HepG2 (cell line): ENCODE data around the gene PDZD7. TPM values are rescaled to one million over a fixed set of nuclear protein-coding genes. Genes with fewer than 3 reads are reported as not detected.
A peak's percentile ranks its signal among the peaks of the same experiment; 100 is the strongest.

Source experiments
- HNRNPK ChIP-seq: fragments of 200-400 bp; formaldehyde crosslinking; IDR thresholded peaks from 2 replicates; pipeline ENCODE4 v1.6.1; 2018; ENCODE audit warnings: low read length, low read depth, moderate library complexity, mild to moderate bottlenecking; ENCODE audit not compliant: poor library complexity, severe bottlenecking
- NPAS2 ChIP-seq: sonication (generic); formaldehyde crosslinking; IDR thresholded peaks from 2 replicates; pipeline ENCODE4 v1.8.0; 2022; ENCODE audit warnings: mild to moderate bottlenecking, missing genetic modification reagents, borderline replicate concordance
- RBFOX2 ChIP-seq: fragments of 200-400 bp; formaldehyde crosslinking; IDR thresholded peaks from 2 replicates; pipeline ENCODE4 v1.6.1; 2017; ENCODE audit warnings: low read depth, mild to moderate bottlenecking, low read length
- SUZ12 ChIP-seq: fragments of 150-350 bp; IDR thresholded peaks from 2 replicates; pipeline ENCODE4 v1.6.1; 2014; ENCODE audit warnings: low read depth, low read length
- TGIF2 ChIP-seq: IDR thresholded peaks from 2 replicates; pipeline ENCODE4 v1.6.1; 2016; ENCODE audit warnings: control low read depth, missing compliant biosample characterization
- ZNF329 ChIP-seq: sonication (generic); formaldehyde crosslinking; IDR thresholded peaks from 2 replicates; pipeline ENCODE4 v1.9.0; 2021; ENCODE audit warnings: low read depth, mild to moderate bottlenecking, missing genetic modification reagents
- ZNF446 ChIP-seq: sonication (generic); formaldehyde crosslinking; IDR thresholded peaks from 2 replicates; pipeline ENCODE4 v1.5.0; 2020; ENCODE audit warnings: mild to moderate bottlenecking, missing genetic modification reagents
- ZNF792 ChIP-seq: IDR thresholded peaks from 2 replicates; pipeline ENCODE4 v1.6.1; 2016
- polyA plus RNA-seq, 8 experiments: library from polyadenylated mRNA; depleted of rRNA in 3 of 8; stranded (reverse) in 7 of 8; unstranded in 1 of 8; fragments of >200 nt; fragmentation: Illumina TruSeq in 4 of 8; extraction: Trizol in 4 of 8; gene quantifications; 2 replicates each; pipeline versions ENCODE4 v1.2.1 to v1.2.3, GENCODE V29; 2011 to 2016; ENCODE audit warnings: low read depth in 4 of 8, missing spikeins in 1 of 8, mixed read lengths in 1 of 8; ENCODE audit not compliant: insufficient read depth in 1 of 8
- total RNA-seq, 5 experiments: library from RNA; depleted of rRNA; stranded (reverse); fragments of >200 nt; fragmentation: Illumina TruSeq; extraction: Trizol; gene quantifications; 2 replicates each; pipeline ENCODE4 v1.2.3, GENCODE V29; 2016; ENCODE audit warnings: low read depth in 1 of 5
- TF ChIP-seq, protein P1 (sequence below): sonication (generic); formaldehyde crosslinking; IDR thresholded peaks from 2 replicates; pipeline ENCODE4 v1.5.1; 2020; ENCODE audit warnings: missing genetic modification reagents, mild to moderate bottlenecking, borderline replicate concordance
- TF ChIP-seq, protein P2 (sequence below): sonication (generic); formaldehyde crosslinking; IDR thresholded peaks from 2 replicates; pipeline ENCODE4 v1.4.0; 2020; ENCODE audit warnings: missing genetic modification reagents
- TF ChIP-seq, protein P3 (sequence below): sonication (generic); formaldehyde crosslinking; IDR thresholded peaks from 2 replicates; pipeline ENCODE4 v1.4.0; 2020; ENCODE audit warnings: mild to moderate bottlenecking, missing genetic modification reagents
- TF ChIP-seq, protein P4 (sequence below): sonication (generic); formaldehyde crosslinking; IDR thresholded peaks from 2 replicates; pipeline ENCODE4 v1.4.0; 2020; ENCODE audit warnings: mild to moderate bottlenecking, missing genetic modification reagents
- TF ChIP-seq, protein P5 (sequence below): sonication (generic); formaldehyde crosslinking; IDR thresholded peaks from 2 replicates; pipeline ENCODE4 v1.8.1; 2023; ENCODE audit warnings: mild to moderate bottlenecking, inconsistent platforms, moderate library complexity, missing genetic modification reagents, borderline replicate concordance

The PDZD7 gene
- total and polyA plus RNA-seq, 2 of the 13 experiments (the other 11 are each of a cell fraction or from before 2014, with no cell fraction given): 0.58 to 0.73 TPM

DNA sequence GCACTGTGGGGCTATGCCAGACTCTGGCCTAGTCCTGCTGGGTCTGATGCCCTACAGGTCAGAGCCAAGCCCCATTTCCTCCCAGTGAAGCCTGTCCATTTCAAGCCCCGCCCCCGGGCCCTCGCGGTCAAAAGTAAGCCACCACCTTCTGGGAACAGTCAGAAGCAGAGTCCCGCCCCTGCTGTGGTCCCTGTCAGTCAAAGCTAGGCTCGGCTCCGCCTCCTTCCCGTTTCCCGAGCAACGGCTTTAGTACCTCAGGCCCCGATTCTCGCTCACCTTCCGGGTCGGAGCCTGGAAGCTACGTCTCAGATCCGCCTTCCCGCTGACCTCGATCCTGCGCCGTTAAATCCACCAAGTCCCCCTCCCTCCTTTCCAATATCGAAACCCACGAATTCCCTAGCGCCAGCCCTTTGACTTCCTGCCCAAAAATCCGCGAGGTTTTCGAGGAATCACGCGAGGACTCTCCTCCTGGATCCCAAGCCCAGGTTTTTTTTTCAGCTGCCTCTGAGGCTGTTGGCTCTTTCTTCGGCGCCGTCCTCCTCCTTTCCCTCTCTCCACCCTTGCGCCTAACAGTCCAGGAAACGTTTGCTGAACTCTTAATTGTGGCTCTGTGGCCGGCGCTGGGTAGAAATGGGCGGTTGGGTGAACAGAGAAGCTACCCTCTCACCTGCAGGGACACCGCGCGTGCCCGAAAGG lies 11.9 kb upstream of the PDZD7 start (continued):
- TF ChIP-seq, protein P1, sequence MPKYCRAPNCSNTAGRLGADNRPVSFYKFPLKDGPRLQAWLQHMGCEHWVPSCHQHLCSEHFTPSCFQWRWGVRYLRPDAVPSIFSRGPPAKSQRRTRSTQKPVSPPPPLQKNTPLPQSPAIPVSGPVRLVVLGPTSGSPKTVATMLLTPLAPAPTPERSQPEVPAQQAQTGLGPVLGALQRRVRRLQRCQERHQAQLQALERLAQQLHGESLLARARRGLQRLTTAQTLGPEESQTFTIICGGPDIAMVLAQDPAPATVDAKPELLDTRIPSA (CRISPR knock-in tag): no peak
- TF ChIP-seq HNRNPK: no peak
- TF ChIP-seq SUZ12: no peak
- no peak for TF ChIP-seq ZNF329
- no peak for TF ChIP-seq RBFOX2
- no peak for TF ChIP-seq ZNF446
- TF ChIP-seq TGIF2 (CRISPR knock-in tag): peak; percentile 41; the same call in 1 of the 2 replicates
- TF ChIP-seq, protein P2, sequence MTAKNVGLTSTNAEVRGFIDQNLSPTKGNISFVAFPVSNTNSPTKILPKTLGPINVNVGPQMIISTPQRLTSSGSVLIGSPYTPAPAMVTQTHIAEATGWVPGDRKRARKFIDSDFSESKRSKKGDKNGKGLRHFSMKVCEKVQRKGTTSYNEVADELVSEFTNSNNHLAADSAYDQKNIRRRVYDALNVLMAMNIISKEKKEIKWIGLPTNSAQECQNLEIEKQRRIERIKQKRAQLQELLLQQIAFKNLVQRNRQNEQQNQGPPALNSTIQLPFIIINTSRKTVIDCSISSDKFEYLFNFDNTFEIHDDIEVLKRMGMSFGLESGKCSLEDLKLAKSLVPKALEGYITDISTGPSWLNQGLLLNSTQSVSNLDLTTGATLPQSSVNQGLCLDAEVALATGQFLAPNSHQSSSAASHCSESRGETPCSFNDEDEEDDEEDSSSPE (CRISPR knock-in tag): no peak; the same call in 1 of the 2 replicates
- no peak; the same call in 1 of the 2 replicates for TF ChIP-seq ZNF792
- no peak for TF ChIP-seq NPAS2 (CRISPR knock-in tag)
- TF ChIP-seq, protein P3, sequence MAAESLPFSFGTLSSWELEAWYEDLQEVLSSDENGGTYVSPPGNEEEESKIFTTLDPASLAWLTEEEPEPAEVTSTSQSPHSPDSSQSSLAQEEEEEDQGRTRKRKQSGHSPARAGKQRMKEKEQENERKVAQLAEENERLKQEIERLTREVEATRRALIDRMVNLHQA (CRISPR knock-in tag): no peak
- TF ChIP-seq, protein P4, sequence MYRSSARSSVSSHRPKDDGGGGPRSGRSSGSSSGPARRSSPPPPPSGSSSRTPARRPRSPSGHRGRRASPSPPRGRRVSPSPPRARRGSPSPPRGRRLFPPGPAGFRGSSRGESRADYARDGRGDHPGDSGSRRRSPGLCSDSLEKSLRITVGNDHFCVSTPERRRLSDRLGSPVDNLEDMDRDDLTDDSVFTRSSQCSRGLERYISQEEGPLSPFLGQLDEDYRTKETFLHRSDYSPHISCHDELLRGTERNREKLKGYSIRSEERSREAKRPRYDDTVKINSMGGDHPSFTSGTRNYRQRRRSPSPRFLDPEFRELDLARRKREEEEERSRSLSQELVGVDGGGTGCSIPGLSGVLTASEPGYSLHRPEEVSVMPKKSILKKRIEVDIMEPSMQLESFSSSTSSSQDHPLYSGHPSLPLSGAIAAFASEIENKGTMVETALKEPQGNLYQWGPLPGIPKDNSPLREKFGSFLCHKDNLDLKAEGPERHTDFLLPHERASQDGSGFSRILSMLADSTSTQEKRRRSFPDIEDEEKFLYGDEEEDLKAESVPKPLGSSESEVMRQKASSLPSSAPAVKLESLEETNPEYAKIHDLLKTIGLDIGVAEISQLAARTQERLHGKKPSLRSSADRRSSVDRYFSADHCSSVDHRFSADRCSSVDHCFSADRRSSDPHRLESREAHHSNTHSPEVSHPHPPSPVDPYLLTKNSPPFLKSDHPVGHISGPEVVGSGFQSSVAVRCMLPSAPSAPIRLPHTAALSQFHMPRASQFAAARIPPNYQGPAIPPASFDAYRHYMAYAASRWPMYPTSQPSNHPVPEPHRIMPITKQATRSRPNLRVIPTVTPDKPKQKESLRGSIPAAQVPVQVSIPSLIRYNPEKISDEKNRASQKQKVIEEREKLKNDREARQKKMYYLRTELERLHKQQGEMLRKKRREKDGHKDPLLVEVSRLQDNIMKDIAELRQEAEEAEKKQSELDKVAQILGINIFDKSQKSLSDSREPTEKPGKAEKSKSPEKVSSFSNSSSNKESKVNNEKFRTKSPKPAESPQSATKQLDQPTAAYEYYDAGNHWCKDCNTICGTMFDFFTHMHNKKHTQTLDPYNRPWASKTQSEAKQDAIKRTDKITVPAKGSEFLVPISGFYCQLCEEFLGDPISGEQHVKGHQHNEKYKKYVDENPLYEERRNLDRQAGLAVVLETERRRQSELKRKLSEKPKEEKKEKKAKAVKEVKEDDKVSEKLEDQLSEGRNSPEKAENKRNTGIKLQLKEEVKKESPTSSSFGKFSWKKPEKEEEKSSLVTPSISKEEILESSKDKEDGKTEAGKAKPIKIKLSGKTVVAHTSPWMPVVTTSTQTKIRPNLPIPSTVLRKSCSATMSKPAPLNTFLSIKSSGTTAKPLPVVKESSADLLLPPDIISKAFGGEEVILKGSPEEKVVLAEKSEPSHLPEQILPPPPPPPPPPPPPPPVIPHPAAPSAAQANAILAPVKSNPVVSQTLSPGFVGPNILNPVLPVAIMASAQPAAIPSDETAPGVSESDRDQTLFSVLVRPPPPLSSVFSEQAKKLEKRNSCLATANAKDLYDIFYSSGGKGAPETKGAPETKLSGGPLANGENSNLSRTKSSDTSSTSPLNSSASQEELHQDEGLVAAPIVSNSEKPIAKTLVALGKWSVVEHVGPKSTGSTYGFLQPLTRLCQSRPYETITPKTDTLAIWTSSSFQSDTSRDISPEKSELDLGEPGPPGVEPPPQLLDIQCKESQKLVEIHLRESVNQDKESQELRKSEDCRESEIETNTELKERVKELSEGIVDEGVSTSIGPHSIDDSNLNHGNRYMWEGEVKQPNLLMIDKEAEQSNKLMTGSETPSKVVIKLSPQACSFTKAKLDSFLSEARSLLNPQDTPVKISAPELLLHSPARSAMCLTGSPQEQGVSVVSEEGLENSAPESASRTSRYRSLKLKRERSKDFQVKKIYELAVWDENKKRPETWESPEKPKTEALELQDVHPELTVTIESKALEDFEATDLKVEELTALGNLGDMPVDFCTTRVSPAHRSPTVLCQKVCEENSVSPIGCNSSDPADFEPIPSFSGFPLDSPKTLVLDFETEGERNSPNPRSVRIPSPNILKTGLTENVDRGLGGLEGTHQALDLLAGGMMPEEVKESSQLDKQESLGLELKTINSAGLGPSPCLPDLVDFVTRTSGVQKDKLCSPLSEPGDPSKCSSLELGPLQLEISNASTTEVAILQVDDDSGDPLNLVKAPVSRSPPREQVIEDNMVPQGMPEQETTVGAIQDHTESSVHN (CRISPR knock-in tag): 0 out of 2 replicates have a peak, but pooled peaks have one; percentile 9
- TF ChIP-seq, protein P5, sequence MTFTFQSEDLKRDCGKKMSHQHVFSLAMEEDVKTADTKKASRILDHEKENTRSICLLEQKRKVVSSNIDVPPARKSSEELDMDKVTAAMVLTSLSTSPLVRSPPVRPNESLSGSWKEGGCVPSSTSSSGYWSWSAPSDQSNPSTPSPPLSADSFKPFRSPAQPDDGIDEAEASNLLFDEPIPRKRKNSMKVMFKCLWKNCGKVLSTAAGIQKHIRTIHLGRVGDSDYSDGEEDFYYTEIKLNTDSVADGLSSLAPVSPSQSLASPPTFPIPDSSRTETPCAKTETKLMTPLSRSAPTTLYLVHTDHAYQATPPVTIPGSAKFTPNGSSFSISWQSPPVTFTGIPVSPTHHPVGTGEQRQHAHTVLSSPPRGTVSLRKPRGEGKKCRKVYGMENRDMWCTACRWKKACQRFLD (CRISPR knock-in tag): no peak
